Embryonic facial prominence (tissue), 1 donor: ENCODE measurements around the gene C16orf54.
"Not testable (repeated sequence)": the region's sequence is repeated elsewhere in the genome, so short reads cannot be mapped to it uniquely, and the experiment has no call there.

Experiments used
- DNase-seq: peaks from one replicate; pipeline ENCODE4 v3.0.0-alpha.2; 2016; ENCODE audit errors: extremely low spot score

The C16orf54 gene

GRCh38 chr16:29739927-29740629 lies 5.7 kb downstream of the C16orf54 start:
- DNase-seq = not testable (repeated sequence)

GRCh38 chr16:29738514-29738913 lies 7.3 kb downstream of the C16orf54 start:
- no peak for DNase-seq

GRCh38 chr16:29737713-29738112 lies 8.1 kb downstream of the C16orf54 start:
- no peak for DNase-seq

GRCh38 chr16:29736764-29737163 lies 9.0 kb downstream of the C16orf54 start:
- no peak for DNase-seq

GRCh38 chr16:29736112-29736511 lies 9.7 kb downstream of the C16orf54 start:
- no peak for DNase-seq

GRCh38 chr16:29734786-29735185 lies 11.0 kb downstream of the C16orf54 start:
- no peak for DNase-seq

- DNase-seq = not testable (repeated sequence)
Observed at GRCh38 chr16:29731768-29732601, 13.8 kb downstream of the C16orf54 start.

- DNase-seq = no peak
Observed at GRCh38 chr16:29730649-29731048, 15.1 kb downstream of the C16orf54 start.

GRCh38 chr16:29729116-29729521 lies 16.7 kb downstream of the C16orf54 start:
- peak; percentile 13 for DNase-seq

- no peak for DNase-seq
Observed at GRCh38 chr16:29727452-29727851, 18.3 kb downstream of the C16orf54 start.

- no peak for DNase-seq
Observed at GRCh38 chr16:29726845-29727377, 18.9 kb downstream of the C16orf54 start.

GRCh38 chr16:29721167-29721879 lies 24.5 kb downstream of the C16orf54 start:
- DNase-seq = not testable (repeated sequence)

- no peak for DNase-seq
Observed at GRCh38 chr16:29720703-29721102, 25.1 kb downstream of the C16orf54 start.

- DNase-seq = no peak
Observed at GRCh38 chr16:29719063-29719462, 26.7 kb downstream of the C16orf54 start.

- DNase-seq = no peak
Observed at GRCh38 chr16:29717113-29717512, 28.7 kb downstream of the C16orf54 start.

- DNase-seq = no peak
Observed at GRCh38 chr16:29714972-29715371, 30.8 kb downstream of the C16orf54 start.

- DNase-seq = no peak
Observed at GRCh38 chr16:29714396-29714795, 31.4 kb downstream of the C16orf54 start.

GRCh38 chr16:29712809-29713208 lies 33.0 kb downstream of the C16orf54 start:
- no peak for DNase-seq

GRCh38 chr16:29710227-29711219 lies 35.3 kb downstream of the C16orf54 start:
- DNase-seq = peak; percentile 48

GRCh38 chr16:29709657-29710056 lies 36.1 kb downstream of the C16orf54 start:
- DNase-seq = not testable (repeated sequence)
